OCI-LY7 (cell line): Measurements from ENCODE around the gene HEXA. TPM values are rescaled to one million over a fixed set of nuclear protein-coding genes. Genes with fewer than 3 reads are reported as not detected.
A peak's percentile ranks its signal among the peaks of the same experiment; 100 is the strongest.

Experiments used
- BruUV-seq: library from RNA; stranded (reverse); fragments of 400-500 nt; replicated peaks from 2 replicates; lab custom pipeline; 2021; lab: Mats Ljungman, UMichigan
- CTCF ChIA-PET: fragments of 300-600 bp; sonication (Branson Sonifier 250); formaldehyde crosslinking; loops from one replicate; lab custom pipeline; 2022; ENCODE audit warnings: antibody characterized with exemption; ENCODE audit not compliant: unreplicated experiment; lab: Charles Lee
- POLR2A ChIA-PET: fragments of 300-600 bp; sonication (Branson Sonifier 250); formaldehyde crosslinking; loops from one replicate; lab custom pipeline; 2022; ENCODE audit warnings: antibody characterized with exemption; lab: Charles Lee
- DNase-seq: peaks from one replicate; pipeline ENCODE4 v3.0.0-alpha.2; 2015; ENCODE audit warnings: low spot score
- H2AFZ ChIP-seq: fragments of 200-600 bp; sonication (generic), shearing (Covaris generic); 2 replicates; pipeline ENCODE4 v1.6.1; 2014; ENCODE audit warnings: mild to moderate bottlenecking, antibody characterized with exemption, low read length, moderate library complexity
- H3K27ac ChIP-seq: fragments of 200-600 bp; sonication (generic); 2 replicates; pipeline ENCODE4 v1.5.1; 2014; ENCODE audit warnings: mixed run types, low read depth, mild to moderate bottlenecking, moderate library complexity, low read length, inconsistent platforms; ENCODE audit not compliant: poor library complexity, severe bottlenecking
- H3K36me3 ChIP-seq: fragments of 200-600 bp; sonication (generic); 2 replicates; pipeline ENCODE4 v1.6.1; 2014; ENCODE audit warnings: mild to moderate bottlenecking, antibody characterized with exemption, low read length, moderate library complexity, mixed read lengths; ENCODE audit not compliant: insufficient read depth
- H3K4me1 ChIP-seq: fragments of 200-600 bp; sonication (generic); 2 replicates; pipeline ENCODE4 v1.5.1; 2014; ENCODE audit warnings: mild to moderate bottlenecking, low read length; ENCODE audit not compliant: insufficient read depth, poor library complexity, severe bottlenecking
- H3K4me2 ChIP-seq: fragments of 200-600 bp; sonication (generic); 2 replicates; pipeline ENCODE4 v1.6.1; 2014; ENCODE audit warnings: mild to moderate bottlenecking, low read length
- H3K4me3 ChIP-seq: fragments of 200-600 bp; sonication (generic); 2 replicates; pipeline ENCODE4 v1.5.1; 2014; ENCODE audit warnings: mild to moderate bottlenecking, low read depth, low read length; ENCODE audit not compliant: poor library complexity, severe bottlenecking
- H3K79me2 ChIP-seq: fragments of 200-600 bp; sonication (generic); 2 replicates; pipeline ENCODE4 v1.6.1; 2016; ENCODE audit warnings: low read depth, mild to moderate bottlenecking, low read length, moderate library complexity, mixed read lengths; ENCODE audit not compliant: insufficient read depth
- H3K9me2 ChIP-seq: fragments of 200-600 bp; sonication (generic); 2 replicates; pipeline ENCODE4 v1.6.1; 2016; ENCODE audit warnings: mild to moderate bottlenecking, low read length, mixed read lengths; ENCODE audit not compliant: insufficient read depth
- H3K9me3 ChIP-seq: fragments of 200-600 bp; sonication (generic); 2 replicates; pipeline ENCODE4 v1.6.1; 2014; ENCODE audit warnings: mild to moderate bottlenecking, mixed run types, low read length, mixed read lengths
- H4K20me1 ChIP-seq: fragments of 200-600 bp; sonication (generic); 2 replicates; pipeline ENCODE4 v1.6.1; 2014; ENCODE audit warnings: mild to moderate bottlenecking, antibody characterized with exemption, low read length, moderate library complexity, mixed read lengths; ENCODE audit not compliant: insufficient read depth
- EZH2phosphoT487 ChIP-seq: fragments of 200-600 bp; sonication (generic); IDR thresholded peaks from 2 replicates; pipeline ENCODE4 v1.6.1; 2018; ENCODE audit warnings: low read depth, borderline replicate concordance, mild to moderate bottlenecking, mixed run types, antibody characterized with exemption, low read length, moderate library complexity, mixed read lengths
- intact Hi-C: fragments of 100-400 bp; cut with micrococcal nuclease; formaldehyde crosslinking; loops from one replicate; pipeline ENCODE4 v1.10.0; 2022; ENCODE audit not compliant: unreplicated experiment
- total RNA-seq, 2 experiments: library from RNA; depleted of rRNA in 1 of 2; stranded (reverse); fragments of >200 nt in 1 of 2; shearing (Covaris generic) in 1 of 2; gene quantifications; 2 replicates each; pipeline ENCODE4 v1.2.3, GENCODE V29; 2014 to 2022
- TF ChIP-seq, protein P1 (sequence below): fragments of 200-600 bp; sonication (generic); conservative IDR thresholded peaks from 2 replicates; pipeline ENCODE4 v1.5.1; 2014; ENCODE audit warnings: mild to moderate bottlenecking, antibody characterized with exemption, low read length, moderate library complexity, mixed read lengths

The HEXA gene
- total RNA-seq, 2 experiments from 2014 or later, result 51.3 to 82.6 TPM

- TF ChIP-seq, protein P1, sequence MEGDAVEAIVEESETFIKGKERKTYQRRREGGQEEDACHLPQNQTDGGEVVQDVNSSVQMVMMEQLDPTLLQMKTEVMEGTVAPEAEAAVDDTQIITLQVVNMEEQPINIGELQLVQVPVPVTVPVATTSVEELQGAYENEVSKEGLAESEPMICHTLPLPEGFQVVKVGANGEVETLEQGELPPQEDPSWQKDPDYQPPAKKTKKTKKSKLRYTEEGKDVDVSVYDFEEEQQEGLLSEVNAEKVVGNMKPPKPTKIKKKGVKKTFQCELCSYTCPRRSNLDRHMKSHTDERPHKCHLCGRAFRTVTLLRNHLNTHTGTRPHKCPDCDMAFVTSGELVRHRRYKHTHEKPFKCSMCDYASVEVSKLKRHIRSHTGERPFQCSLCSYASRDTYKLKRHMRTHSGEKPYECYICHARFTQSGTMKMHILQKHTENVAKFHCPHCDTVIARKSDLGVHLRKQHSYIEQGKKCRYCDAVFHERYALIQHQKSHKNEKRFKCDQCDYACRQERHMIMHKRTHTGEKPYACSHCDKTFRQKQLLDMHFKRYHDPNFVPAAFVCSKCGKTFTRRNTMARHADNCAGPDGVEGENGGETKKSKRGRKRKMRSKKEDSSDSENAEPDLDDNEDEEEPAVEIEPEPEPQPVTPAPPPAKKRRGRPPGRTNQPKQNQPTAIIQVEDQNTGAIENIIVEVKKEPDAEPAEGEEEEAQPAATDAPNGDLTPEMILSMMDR, result no peak
- TF ChIP-seq EZH2phosphoT487, result no peak
- ChIA-PET POLR2A (no interaction called here), CTCF (no interaction called here)
- no peaks in the 10 kb centered on the region for H4K20me1 ChIP-seq
- no peaks in the 10 kb centered on the region for H3K4me1 ChIP-seq
- BruUV-seq, result no TSS peak
- H3K4me3 ChIP-seq, result no peak overlapping the region
- H3K27ac ChIP-seq, result no peak overlapping the region
- no peaks in the 10 kb centered on the region for H3K36me3 ChIP-seq
- H2AFZ ChIP-seq, result no peak overlapping the region
- no peaks in the 10 kb centered on the region for H3K9me2 ChIP-seq
- intact Hi-C loops, result no loop called here
- no peaks in the 10 kb centered on the region for H3K9me3 ChIP-seq
- no peak overlapping the region for H3K4me2 ChIP-seq
- H3K79me2 ChIP-seq, result no peaks in the 10 kb centered on the region
- DNase-seq, result no peak
Observed at GRCh38 chr15:72387741-72388140, 11.9 kb upstream of the HEXA start.

DNA sequence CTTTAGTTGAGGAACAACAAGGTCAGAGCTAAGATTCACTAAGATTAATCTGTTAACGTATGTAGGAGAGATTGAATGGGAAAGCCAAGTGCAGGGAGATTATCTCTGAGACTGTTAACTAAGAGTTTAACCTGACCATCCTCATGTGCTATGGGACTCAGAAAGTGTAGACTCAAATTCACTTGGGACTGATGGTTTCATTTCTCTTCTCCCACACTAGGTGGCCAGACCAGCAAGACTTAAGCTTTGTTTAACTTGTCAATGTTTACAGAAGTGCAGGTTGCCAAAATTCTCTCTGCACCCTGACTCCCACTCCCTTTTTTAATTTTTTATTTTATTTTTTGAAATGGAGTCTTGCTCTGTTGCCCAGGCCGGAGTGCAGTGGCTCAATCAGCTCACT lies 6.3 kb upstream of the HEXA start:
- H3K4me3 ChIP-seq, result no peak overlapping the region
- no peak overlapping the region for H2AFZ ChIP-seq
- no peak overlapping the region for H3K4me2 ChIP-seq
- H3K9me2 ChIP-seq, result no peaks in the 10 kb centered on the region
- no peak overlapping the region for H3K27ac ChIP-seq
- H3K36me3 ChIP-seq, result no peaks in the 10 kb centered on the region
- ChIA-PET CTCF (no interaction called here), POLR2A (interaction anchor here (0.6 to 1.4 kb wide), 4 partner anchors 11 to 445 kb away, joined by 3 read pairs; no protein-coding TSS in a partner anchor)
- no peaks in the 10 kb centered on the region for H3K79me2 ChIP-seq
- TF ChIP-seq, protein P1, result peak; percentile 45
- TF ChIP-seq EZH2phosphoT487, result no peak
- peak; percentile 14 for DNase-seq
- H3K9me3 ChIP-seq, result no peaks in the 10 kb centered on the region
- intact Hi-C loops, result no loop called here
- peaks cover 4% of the 10 kb centered on the region for H3K4me1 ChIP-seq
- no peaks in the 10 kb centered on the region for H4K20me1 ChIP-seq
- no TSS peak for BruUV-seq

- Histone ChIP-seq H3K27ac (no peak overlapping the region), H3K4me1 (peaks cover 10% of the 10 kb centered on the region), H3K9me3 (no peaks in the 10 kb centered on the region), H3K36me3 (no peaks in the 10 kb centered on the region), H3K4me2 (no peak overlapping the region), H3K9me2 (no peaks in the 10 kb centered on the region), H2AFZ (no peak overlapping the region), H3K79me2 (peaks cover 5% of the 10 kb centered on the region; the same call in 1 of the 2 replicates), H3K4me3 (no peak overlapping the region), H4K20me1 (no peaks in the 10 kb centered on the region)
- ChIA-PET POLR2A (no interaction called here), CTCF (no interaction called here)
- intact Hi-C loops, result no loop called here
- TF ChIP-seq, protein P1, result no peak
- TF ChIP-seq EZH2phosphoT487, result no peak
- no peak for DNase-seq
- BruUV-seq, result no TSS peak
Observed at GRCh38 chr15:72380743-72381142, 4.9 kb upstream of the HEXA start.
